ENCODE results near the gene PLCH1. TPM values are rescaled to one million over a fixed set of nuclear protein-coding genes. Genes with fewer than 3 reads are reported as not detected.

Gene PLCH1
- total and polyA plus RNA-seq, 2 donors (not counting 1 experiment from before 2014, with no cell fraction given), result under 0.01 to 0.03 TPM

DNA sequence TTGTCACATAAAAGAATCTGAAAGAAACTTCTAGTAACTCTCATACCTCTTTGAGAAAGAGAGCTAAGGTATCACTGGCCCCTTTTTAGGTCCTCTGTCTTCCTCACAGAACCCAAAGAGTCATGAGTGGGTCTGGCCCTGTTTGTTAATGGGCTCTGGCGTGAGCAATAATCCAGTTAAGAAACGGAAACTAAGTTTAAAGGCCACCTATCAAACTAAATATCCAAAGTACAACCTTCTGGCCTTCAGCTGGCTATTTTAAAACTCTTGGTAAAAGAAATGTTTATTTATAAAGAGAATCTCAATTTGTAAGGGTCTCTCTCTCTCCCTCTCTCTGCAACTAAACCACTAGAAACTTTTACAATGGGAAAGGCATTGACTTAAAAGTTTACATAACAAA lies 380.4 kb downstream of the PLCH1 start:
- Histone ChIP-seq H2AFZ (ENCODE audit: low read length) (no peak overlapping the region), H3K4me1 (ENCODE audit: control insufficient read depth, extremely low read depth, insufficient read depth, low read length) (no peaks in the 10 kb centered on the region), H3K79me2 (ENCODE audit: control insufficient read depth, insufficient read depth, low read length) (no peaks in the 10 kb centered on the region), H3K9me3 (ENCODE audit: control insufficient read depth, insufficient read depth, low read depth, low read length) (no peaks in the 10 kb centered on the region), H4K20me1 (ENCODE audit: control insufficient read depth, extremely low read depth, insufficient read depth, low read length) (no peaks in the 10 kb centered on the region), H3K9ac (ENCODE audit: insufficient read depth, low read length) (no peak overlapping the region), H3K4me3 (replicated peaks in 1 of 4; ENCODE audit: control extremely low read depth in 1 of 4, insufficient read depth in 1 of 4, low read depth in 3 of 4, low read length in 4 of 4) (no peak overlapping the region), H3K27ac (ENCODE audit: insufficient read depth, low read length) (no peak overlapping the region), H3K36me3 (ENCODE audit: control insufficient read depth, insufficient read depth, low read length) (no peaks in the 10 kb centered on the region), H3K27me3 (ENCODE audit: control insufficient read depth, insufficient read depth, low read length) (no peaks in the 10 kb centered on the region), H3K4me2 (ENCODE audit: extremely low read depth, insufficient read depth, low read length) (no peak overlapping the region)
- DNase-seq (ENCODE audit: low read depth in 2 of 2), result no peak
- no peak for TF ChIP-seq CTCF (conservative IDR thresholded peaks at IDR 0.05 in 1 of 2, IDR thresholded peaks at IDR 0.05 in 1 of 2; ENCODE audit: low read depth in 1 of 2, low read length in 2 of 2)
- TF ChIP-seq EZH2 (IDR thresholded peaks at IDR 0.05; ENCODE audit: low read length, missing control alignments), result no peak

DNA sequence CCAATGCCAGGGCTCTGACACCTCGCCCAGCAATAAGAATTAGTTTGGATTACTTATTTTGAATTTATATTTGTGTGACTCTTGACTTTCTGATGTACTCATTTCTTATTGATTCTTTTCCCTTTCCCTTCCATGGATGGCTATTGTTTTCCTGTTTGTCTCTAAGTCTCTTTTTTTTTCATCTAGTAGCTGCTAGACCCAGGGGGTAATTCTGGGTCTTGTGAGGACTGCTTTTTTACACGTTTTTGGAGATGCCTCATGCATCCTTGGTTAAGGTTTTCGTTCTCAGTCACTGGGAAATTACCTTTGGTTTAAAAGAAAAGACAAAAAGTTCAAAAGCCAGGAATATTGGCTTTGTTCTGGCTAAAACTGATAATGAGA lies 381.2 kb downstream of the PLCH1 start:
- Histone ChIP-seq H3K4me2 (ENCODE audit: extremely low read depth, insufficient read depth, low read length) (no peak overlapping the region), H4K20me1 (ENCODE audit: control insufficient read depth, extremely low read depth, insufficient read depth, low read length) (no peaks in the 10 kb centered on the region)

GRCh38 chr3:155362808-155363689 lies 381.8 kb downstream of the PLCH1 start:
- H3K79me2 ChIP-seq (ENCODE audit: control insufficient read depth, insufficient read depth, low read length), result no peaks in the 10 kb centered on the region
- H3K4me3 ChIP-seq (replicated peaks in 1 of 4; ENCODE audit: control extremely low read depth in 1 of 4, insufficient read depth in 1 of 4, low read depth in 3 of 4, low read length in 4 of 4), result no peak overlapping the region
- no peaks in the 10 kb centered on the region for H3K4me1 ChIP-seq (ENCODE audit: control insufficient read depth, extremely low read depth, insufficient read depth, low read length)
- no peaks in the 10 kb centered on the region for H3K27me3 ChIP-seq (ENCODE audit: control insufficient read depth, insufficient read depth, low read length)
- H3K27ac ChIP-seq (ENCODE audit: insufficient read depth, low read length), result no peak overlapping the region
- no peaks in the 10 kb centered on the region for H3K36me3 ChIP-seq (ENCODE audit: control insufficient read depth, insufficient read depth, low read length)
- H2AFZ ChIP-seq (ENCODE audit: low read length), result no peak overlapping the region
- H3K9me3 ChIP-seq (ENCODE audit: control insufficient read depth, insufficient read depth, low read depth, low read length), result no peaks in the 10 kb centered on the region
- no peak overlapping the region for H3K4me2 ChIP-seq (ENCODE audit: extremely low read depth, insufficient read depth, low read length)
- peak in 1 of 2 donors; percentile 51 for DNase-seq (ENCODE audit: low read depth in 2 of 2)
- TF ChIP-seq EZH2 (IDR thresholded peaks at IDR 0.05; ENCODE audit: low read length, missing control alignments) (no peak), CTCF (conservative IDR thresholded peaks at IDR 0.05 in 1 of 2, IDR thresholded peaks at IDR 0.05 in 1 of 2; ENCODE audit: low read depth in 1 of 2, low read length in 2 of 2) (no peak)
- no peaks in the 10 kb centered on the region for H4K20me1 ChIP-seq (ENCODE audit: control insufficient read depth, extremely low read depth, insufficient read depth, low read length)
- H3K9ac ChIP-seq (ENCODE audit: insufficient read depth, low read length), result no peak overlapping the region

More for the DNA sequence above, 381.2 kb downstream of the PLCH1 start:
- Histone ChIP-seq H3K9ac (ENCODE audit: insufficient read depth, low read length) (no peak overlapping the region), H3K79me2 (ENCODE audit: control insufficient read depth, insufficient read depth, low read length) (no peaks in the 10 kb centered on the region), H3K36me3 (ENCODE audit: control insufficient read depth, insufficient read depth, low read length) (no peaks in the 10 kb centered on the region), H3K4me3 (replicated peaks in 1 of 4; ENCODE audit: control extremely low read depth in 1 of 4, insufficient read depth in 1 of 4, low read depth in 3 of 4, low read length in 4 of 4) (no peak overlapping the region), H3K4me1 (ENCODE audit: control insufficient read depth, extremely low read depth, insufficient read depth, low read length) (no peaks in the 10 kb centered on the region), H3K9me3 (ENCODE audit: control insufficient read depth, insufficient read depth, low read depth, low read length) (no peaks in the 10 kb centered on the region), H3K27ac (ENCODE audit: insufficient read depth, low read length) (no peak overlapping the region), H2AFZ (ENCODE audit: low read length) (no peak overlapping the region), H3K27me3 (ENCODE audit: control insufficient read depth, insufficient read depth, low read length) (no peaks in the 10 kb centered on the region)
- peak in 1 of 2 donors; percentile 17 for DNase-seq (ENCODE audit: low read depth in 2 of 2)
- TF ChIP-seq CTCF (conservative IDR thresholded peaks at IDR 0.05 in 1 of 2, IDR thresholded peaks at IDR 0.05 in 1 of 2; ENCODE audit: low read depth in 1 of 2, low read length in 2 of 2), result no peak
